ENCODE data around the gene MARS1.

Gene MARS1

DNA sequence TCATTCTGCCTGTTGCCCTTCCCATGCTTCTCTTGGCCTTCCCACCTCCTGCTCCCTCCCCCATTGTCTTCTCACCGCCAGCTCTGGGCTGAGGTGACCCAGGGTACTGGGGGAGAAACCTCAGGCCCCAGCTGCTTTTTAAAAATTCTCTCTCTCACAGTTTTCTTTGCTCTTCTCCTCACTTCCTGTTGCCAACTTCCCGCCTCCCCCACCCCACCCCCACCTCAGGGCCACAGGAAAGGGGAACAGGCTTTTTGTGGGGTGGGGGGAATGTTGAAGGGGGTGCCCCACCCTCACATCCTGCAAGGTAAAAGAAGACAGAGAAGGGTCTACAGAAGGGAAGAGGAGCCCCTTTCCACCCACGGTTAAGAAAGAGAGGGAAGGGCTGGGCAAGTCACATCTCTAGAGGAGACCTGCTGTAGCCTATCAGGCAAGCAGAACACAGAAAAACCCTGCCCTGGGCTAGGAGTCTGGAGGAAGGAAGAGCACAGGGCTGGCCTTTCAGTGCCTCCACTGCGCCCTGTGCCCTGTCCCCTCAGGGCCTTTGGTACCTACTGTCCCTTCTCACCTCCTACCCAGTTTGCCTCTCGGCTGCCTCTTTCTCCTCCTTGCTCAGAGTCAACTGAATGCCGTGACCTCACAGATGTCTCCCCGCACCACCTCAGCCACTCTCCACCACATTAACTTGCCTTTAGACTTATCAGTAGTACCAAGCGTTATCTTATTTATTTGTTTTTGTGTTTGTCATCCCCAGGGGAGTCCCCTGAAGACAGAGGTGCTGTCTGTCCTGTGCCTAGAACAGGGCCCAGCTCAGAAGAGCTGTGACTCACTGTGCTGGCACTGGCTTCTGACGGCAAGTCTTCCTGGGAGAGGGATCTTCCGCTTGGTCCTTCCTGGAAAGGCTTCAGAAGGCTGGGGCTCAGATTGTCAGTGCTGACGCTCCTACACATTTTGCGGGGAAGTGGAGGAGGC, 9.9 kb upstream of the MARS1 start:
- Histone ChIP-seq H3K4me3 (ENCODE audit: severe bottlenecking) (no peak overlapping the region), H3K27me3 (ENCODE audit: insufficient read depth, poor library complexity, severe bottlenecking) (peaks cover 38% of the 10 kb centered on the region), H3K27ac (ENCODE audit: poor library complexity, severe bottlenecking) (no peak overlapping the region), H3K36me3 (ENCODE audit: low read depth) (no peaks in the 10 kb centered on the region), H3K9me3 (ENCODE audit: severe bottlenecking) (no peaks in the 10 kb centered on the region), H3K4me1 (ENCODE audit: insufficient read depth, poor library complexity, severe bottlenecking) (no peaks in the 10 kb centered on the region)
- TF ChIP-seq, protein P1, sequence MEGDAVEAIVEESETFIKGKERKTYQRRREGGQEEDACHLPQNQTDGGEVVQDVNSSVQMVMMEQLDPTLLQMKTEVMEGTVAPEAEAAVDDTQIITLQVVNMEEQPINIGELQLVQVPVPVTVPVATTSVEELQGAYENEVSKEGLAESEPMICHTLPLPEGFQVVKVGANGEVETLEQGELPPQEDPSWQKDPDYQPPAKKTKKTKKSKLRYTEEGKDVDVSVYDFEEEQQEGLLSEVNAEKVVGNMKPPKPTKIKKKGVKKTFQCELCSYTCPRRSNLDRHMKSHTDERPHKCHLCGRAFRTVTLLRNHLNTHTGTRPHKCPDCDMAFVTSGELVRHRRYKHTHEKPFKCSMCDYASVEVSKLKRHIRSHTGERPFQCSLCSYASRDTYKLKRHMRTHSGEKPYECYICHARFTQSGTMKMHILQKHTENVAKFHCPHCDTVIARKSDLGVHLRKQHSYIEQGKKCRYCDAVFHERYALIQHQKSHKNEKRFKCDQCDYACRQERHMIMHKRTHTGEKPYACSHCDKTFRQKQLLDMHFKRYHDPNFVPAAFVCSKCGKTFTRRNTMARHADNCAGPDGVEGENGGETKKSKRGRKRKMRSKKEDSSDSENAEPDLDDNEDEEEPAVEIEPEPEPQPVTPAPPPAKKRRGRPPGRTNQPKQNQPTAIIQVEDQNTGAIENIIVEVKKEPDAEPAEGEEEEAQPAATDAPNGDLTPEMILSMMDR (IDR thresholded peaks at IDR 0.05; ENCODE audit: poor library complexity, severe bottlenecking): no peak
- no peak for DNase-seq (ENCODE audit: low spot score)
- ATAC-seq (ENCODE audit: low read depth): no peak

GRCh38 chr12:57479043-57479375, 8.9 kb upstream of the MARS1 start:
- ATAC-seq (ENCODE audit: low read depth) (no peak), DNase-seq (ENCODE audit: low spot score) (no peak)
- H3K27ac ChIP-seq (ENCODE audit: poor library complexity, severe bottlenecking): no peak overlapping the region
- H3K36me3 ChIP-seq (ENCODE audit: low read depth): no peaks in the 10 kb centered on the region
- H3K9me3 ChIP-seq (ENCODE audit: severe bottlenecking): no peaks in the 10 kb centered on the region
- H3K4me3 ChIP-seq (ENCODE audit: severe bottlenecking): no peak overlapping the region
- H3K27me3 ChIP-seq (ENCODE audit: insufficient read depth, poor library complexity, severe bottlenecking): peaks cover 28% of the 10 kb centered on the region
- H3K4me1 ChIP-seq (ENCODE audit: insufficient read depth, poor library complexity, severe bottlenecking): no peaks in the 10 kb centered on the region
- TF ChIP-seq, protein P1 (IDR thresholded peaks at IDR 0.05; ENCODE audit: poor library complexity, severe bottlenecking): no peak

DNA sequence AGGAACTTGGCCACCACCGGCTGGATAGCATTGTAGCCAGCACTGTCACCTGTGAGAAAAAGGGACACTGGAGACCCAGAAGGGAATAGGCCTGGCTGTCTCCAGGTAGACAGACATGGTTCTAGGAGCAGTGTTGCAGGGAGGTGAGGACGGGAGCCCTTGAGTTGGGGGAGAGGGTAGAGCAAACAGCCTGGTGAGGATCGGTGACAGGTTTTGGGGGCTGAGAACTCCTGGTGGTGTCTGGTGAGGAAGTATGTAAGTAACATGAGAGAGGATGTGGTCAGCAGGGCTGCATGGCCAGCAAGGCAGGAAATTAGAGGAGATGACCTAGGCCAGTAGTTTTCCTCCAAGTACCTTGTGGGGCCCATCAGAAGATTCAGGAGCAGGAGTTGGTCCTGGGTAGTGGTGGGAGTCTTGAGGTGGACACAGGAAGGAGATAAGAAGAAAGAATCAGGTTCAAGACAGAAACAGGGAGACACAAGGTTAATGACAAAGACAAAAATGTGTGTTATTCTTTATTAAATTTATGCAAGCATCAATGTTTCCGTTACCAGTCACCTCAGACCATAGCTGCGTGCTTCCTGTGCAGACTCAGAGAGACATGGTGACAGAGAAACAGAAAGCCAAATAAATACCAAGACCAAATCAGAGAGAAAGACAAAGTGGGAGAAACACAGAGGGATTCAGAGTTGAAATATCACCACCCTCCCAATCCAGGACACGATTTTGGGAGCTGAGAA, 8.3 kb upstream of the MARS1 start, which contains the start of gene ARHGAP9:
Gene ARHGAP9, minus strand, starts transcription at position 491 of the 740 bp plus-strand sequence. Its CDS starts 460 bp downstream, at position 31.
- H3K9me3 ChIP-seq (ENCODE audit: severe bottlenecking): no peaks in the 10 kb centered on the region
- TF ChIP-seq, protein P1 (IDR thresholded peaks at IDR 0.05; ENCODE audit: poor library complexity, severe bottlenecking): no peak
- H3K27me3 ChIP-seq (ENCODE audit: insufficient read depth, poor library complexity, severe bottlenecking): peaks cover 23% of the 10 kb centered on the region
- DNase-seq (ENCODE audit: low spot score) (no peak), ATAC-seq (ENCODE audit: low read depth) (no peak)
- H3K27ac ChIP-seq (ENCODE audit: poor library complexity, severe bottlenecking): no peak within 1 kb of the TSS
- no peaks in the 10 kb centered on the region for H3K36me3 ChIP-seq (ENCODE audit: low read depth)
- no peak within 1 kb of the TSS for H3K4me3 ChIP-seq (ENCODE audit: severe bottlenecking)
- H3K4me1 ChIP-seq (ENCODE audit: insufficient read depth, poor library complexity, severe bottlenecking): no peaks in the 10 kb centered on the region

DNA sequence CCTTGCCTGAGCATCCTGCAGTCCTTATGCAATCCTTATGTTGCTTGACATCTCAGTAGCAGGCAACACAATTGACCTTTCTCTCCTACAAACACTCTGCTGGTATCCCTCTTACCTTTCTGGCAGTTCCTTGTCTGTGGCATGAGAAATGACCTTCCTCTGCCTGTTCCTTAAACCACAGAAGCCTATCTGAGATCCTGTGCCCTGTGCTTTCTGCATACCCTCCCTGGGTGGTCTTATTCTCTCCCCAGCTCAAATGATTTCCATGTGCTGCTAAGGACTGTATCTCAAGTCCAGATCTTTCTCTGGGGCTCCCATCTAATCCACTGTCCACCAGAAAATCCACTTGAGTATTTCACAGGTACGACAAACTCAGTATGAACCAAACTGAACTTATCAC, 6.2 kb upstream of the MARS1 start:
- peaks cover 2% of the 10 kb centered on the region for H3K27me3 ChIP-seq (ENCODE audit: insufficient read depth, poor library complexity, severe bottlenecking)
- DNase-seq (ENCODE audit: low spot score): no peak
- no peaks in the 10 kb centered on the region for H3K4me1 ChIP-seq (ENCODE audit: insufficient read depth, poor library complexity, severe bottlenecking)
- no peaks in the 10 kb centered on the region for H3K36me3 ChIP-seq (ENCODE audit: low read depth)
- ATAC-seq (ENCODE audit: low read depth): no peak
- H3K27ac ChIP-seq (ENCODE audit: poor library complexity, severe bottlenecking): no peak overlapping the region
- H3K4me3 ChIP-seq (ENCODE audit: severe bottlenecking): no peak overlapping the region
- TF ChIP-seq, protein P1 (IDR thresholded peaks at IDR 0.05; ENCODE audit: poor library complexity, severe bottlenecking): no peak
- H3K9me3 ChIP-seq (ENCODE audit: severe bottlenecking): no peaks in the 10 kb centered on the region
